ENCODE data around the gene CLEC16A.

CLEC16A gene

GRCh38 chr16:11053916-11054460, 109.6 kb downstream of the CLEC16A start:
- TF ChIP-seq CTCF (IDR thresholded peaks at IDR 0.05; ENCODE audit: low read depth, low read length, poor library complexity, severe bottlenecking) (no peak), EZH2phosphoT487 (IDR thresholded peaks at IDR 0.05; ENCODE audit: borderline replicate concordance, low read length) (no peak)
- H3K27ac ChIP-seq (ENCODE audit: low read depth, low read length), result no peak overlapping the region
- no peak overlapping the region for H3K4me3 ChIP-seq (ENCODE audit: low read length)
- no peaks in the 10 kb centered on the region for H3K27me3 ChIP-seq (ENCODE audit: control insufficient read depth, low read length)
- no peaks in the 10 kb centered on the region for H3K4me1 ChIP-seq (ENCODE audit: control insufficient read depth, low read length)
- H3K9me2 ChIP-seq (replicated peaks; ENCODE audit: control insufficient read depth, low read length), result no peaks in the 10 kb centered on the region
- H3K79me2 ChIP-seq (ENCODE audit: control insufficient read depth, low read length), result no peaks in the 10 kb centered on the region
- H3F3A ChIP-seq (ENCODE audit: control insufficient read depth, insufficient read depth), result no peaks in the 10 kb centered on the region
- no peaks in the 10 kb centered on the region for H3K9me3 ChIP-seq (ENCODE audit: control insufficient read depth, insufficient read depth, low read length)
- H4K20me1 ChIP-seq (ENCODE audit: control insufficient read depth, insufficient read depth, low read depth, low read length), result no peaks in the 10 kb centered on the region
- H3K4me2 ChIP-seq (ENCODE audit: low read length), result no peak overlapping the region
- H3K36me3 ChIP-seq (ENCODE audit: control insufficient read depth, low read length), result no peaks in the 10 kb centered on the region

DNA sequence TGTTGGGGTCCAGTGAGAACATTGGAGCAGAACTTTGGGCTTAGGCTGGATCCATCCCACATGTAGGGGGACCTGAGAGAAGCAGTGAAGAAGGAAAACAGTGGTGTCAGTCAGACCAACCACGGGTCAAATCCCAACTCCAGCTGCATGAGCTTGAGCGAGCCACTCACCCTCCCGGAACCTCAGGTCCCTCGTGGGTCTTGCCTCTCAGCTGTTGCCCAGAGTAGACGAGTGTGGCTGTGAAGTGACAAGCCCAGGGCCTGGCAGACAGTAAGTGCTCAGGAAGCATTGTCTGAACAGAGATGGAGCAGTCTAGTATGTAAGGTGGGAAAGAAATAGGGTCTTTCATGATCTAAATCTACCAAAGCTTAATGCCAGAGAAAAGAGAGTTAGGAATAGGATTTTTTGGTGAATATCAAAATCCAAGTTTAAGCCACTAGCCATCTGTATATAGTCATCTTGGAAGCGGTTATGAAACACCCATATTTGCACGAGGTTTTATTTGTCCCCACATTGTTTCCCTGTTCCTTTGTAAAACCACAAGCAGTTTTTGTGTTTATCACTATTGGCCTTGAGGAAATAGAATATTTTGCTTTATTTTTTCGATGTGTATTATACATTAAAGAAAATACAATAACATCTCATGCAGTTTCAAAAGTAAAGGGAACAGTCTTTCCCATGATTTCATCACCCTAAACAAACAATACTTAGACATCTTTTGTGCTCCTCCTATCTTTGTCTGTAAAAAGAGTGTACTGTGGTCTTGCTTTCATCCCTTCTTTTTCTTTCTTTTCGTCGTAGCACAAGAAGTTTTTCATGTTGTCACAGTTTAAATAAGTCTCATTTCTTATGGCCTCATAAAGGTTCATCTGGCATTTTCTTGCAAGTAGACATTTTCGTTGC, 112.0 kb downstream of the CLEC16A start:
- Histone ChIP-seq H3K79me2 (ENCODE audit: control insufficient read depth, low read length) (no peaks in the 10 kb centered on the region), H3K4me3 (ENCODE audit: low read length) (no peak overlapping the region), H3K27ac (ENCODE audit: low read depth, low read length) (no peak overlapping the region), H3K9me3 (ENCODE audit: control insufficient read depth, insufficient read depth, low read length) (no peaks in the 10 kb centered on the region), H3K4me1 (ENCODE audit: control insufficient read depth, low read length) (no peaks in the 10 kb centered on the region), H3F3A (ENCODE audit: control insufficient read depth, insufficient read depth) (no peaks in the 10 kb centered on the region), H3K27me3 (ENCODE audit: control insufficient read depth, low read length) (no peaks in the 10 kb centered on the region), H4K20me1 (ENCODE audit: control insufficient read depth, insufficient read depth, low read depth, low read length) (no peaks in the 10 kb centered on the region), H3K4me2 (ENCODE audit: low read length) (no peak overlapping the region), H3K9me2 (replicated peaks; ENCODE audit: control insufficient read depth, low read length) (no peaks in the 10 kb centered on the region), H3K36me3 (ENCODE audit: control insufficient read depth, low read length) (no peaks in the 10 kb centered on the region)
- TF ChIP-seq EZH2phosphoT487 (IDR thresholded peaks at IDR 0.05; ENCODE audit: borderline replicate concordance, low read length), result no peak
- TF ChIP-seq CTCF (IDR thresholded peaks at IDR 0.05; ENCODE audit: low read depth, low read length, poor library complexity, severe bottlenecking), result no peak

- no peaks in the 10 kb centered on the region for H3K36me3 ChIP-seq (ENCODE audit: control insufficient read depth, low read length)
Measured at GRCh38 chr16:11056993-11057649, 112.8 kb downstream of the CLEC16A start.

More at GRCh38 chr16:11056993-11057649, 112.8 kb downstream of the CLEC16A start:
- no peaks in the 10 kb centered on the region for H3K9me2 ChIP-seq (replicated peaks; ENCODE audit: control insufficient read depth, low read length)
- H3K4me3 ChIP-seq (ENCODE audit: low read length), result no peak overlapping the region
- no peak for TF ChIP-seq CTCF (IDR thresholded peaks at IDR 0.05; ENCODE audit: low read depth, low read length, poor library complexity, severe bottlenecking)
- TF ChIP-seq EZH2phosphoT487 (IDR thresholded peaks at IDR 0.05; ENCODE audit: borderline replicate concordance, low read length), result no peak
- no peaks in the 10 kb centered on the region for H3K79me2 ChIP-seq (ENCODE audit: control insufficient read depth, low read length)
- H3K27ac ChIP-seq (ENCODE audit: low read depth, low read length), result no peak overlapping the region
- no peaks in the 10 kb centered on the region for H3K4me1 ChIP-seq (ENCODE audit: control insufficient read depth, low read length)
- H3F3A ChIP-seq (ENCODE audit: control insufficient read depth, insufficient read depth), result no peaks in the 10 kb centered on the region
- no peaks in the 10 kb centered on the region for H3K9me3 ChIP-seq (ENCODE audit: control insufficient read depth, insufficient read depth, low read length)
- no peaks in the 10 kb centered on the region for H4K20me1 ChIP-seq (ENCODE audit: control insufficient read depth, insufficient read depth, low read depth, low read length)
- H3K27me3 ChIP-seq (ENCODE audit: control insufficient read depth, low read length), result no peaks in the 10 kb centered on the region
- no peak overlapping the region for H3K4me2 ChIP-seq (ENCODE audit: low read length)
